Embryonic facial prominence (tissue), 1 donor: ENCODE data around the gene KCND2.
"Not testable (repeated sequence)": the region's sequence is repeated elsewhere in the genome, so short reads cannot be mapped to it uniquely, and the experiment has no call there.

Experiments used
- DNase-seq: peaks from one replicate; pipeline ENCODE4 v3.0.0-alpha.2; 2016; ENCODE audit errors: extremely low spot score

The KCND2 gene

GRCh38 chr7:120486164-120486563, 213.2 kb downstream of the KCND2 start:
- no peak for DNase-seq

DNA sequence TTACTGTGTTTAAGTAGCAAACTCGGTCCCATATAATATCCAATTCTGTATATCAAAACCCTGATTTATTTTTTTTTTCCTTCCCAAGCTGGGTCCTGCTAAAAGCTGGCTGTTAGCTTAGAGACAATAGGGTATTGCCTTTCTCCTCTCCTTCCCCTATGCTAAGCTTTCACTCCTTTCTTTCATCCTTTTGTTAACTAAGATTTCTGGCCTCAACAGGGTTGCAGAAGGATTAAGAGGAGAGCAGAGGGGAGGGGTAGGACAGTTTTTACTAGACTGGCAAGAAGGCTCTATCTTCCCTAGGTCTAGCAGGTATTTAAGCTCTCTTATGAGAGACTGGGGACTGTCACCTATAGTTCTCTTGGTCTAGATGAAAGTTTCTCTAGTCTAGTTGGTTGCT, 229.2 kb downstream of the KCND2 start:
- no peak for DNase-seq

DNA sequence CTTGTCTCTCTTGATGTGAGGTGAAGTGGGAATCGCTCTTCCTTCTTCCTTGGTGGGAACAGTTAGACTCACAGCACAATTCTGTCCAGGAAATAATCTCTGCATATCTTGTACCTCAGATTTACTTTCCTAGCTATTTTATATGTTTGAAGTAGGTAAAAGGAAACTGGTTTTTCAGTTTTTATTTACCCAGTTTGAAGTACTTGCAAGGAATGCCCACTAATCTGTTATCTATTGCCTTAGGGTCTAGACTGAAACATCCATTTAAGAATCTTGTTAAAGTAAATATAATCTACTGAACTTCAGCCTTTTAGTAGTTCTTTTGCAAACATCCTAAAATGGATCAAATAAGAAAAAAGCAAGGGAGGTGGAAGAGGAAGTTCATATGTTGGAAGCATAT, 229.8 kb downstream of the KCND2 start:
- no peak for DNase-seq

DNA sequence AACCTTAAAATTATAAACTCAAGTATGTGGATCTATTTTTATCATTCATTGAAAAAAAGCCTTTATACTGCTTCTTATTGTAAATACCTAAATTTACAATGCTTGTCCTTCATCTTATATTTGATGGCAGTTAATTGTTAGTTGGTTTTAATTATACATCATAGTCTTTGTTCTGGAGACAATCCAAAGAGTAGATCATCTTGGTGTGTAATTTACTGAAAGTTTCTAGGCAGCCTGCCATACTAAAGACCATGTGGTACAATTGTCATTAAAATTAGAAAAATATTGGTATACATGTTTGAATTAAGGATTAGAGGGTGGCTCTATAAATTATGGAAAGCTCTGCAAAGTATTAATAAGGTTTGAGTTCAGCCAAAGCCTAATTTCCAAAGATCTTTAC, 231.4 kb downstream of the KCND2 start:
- DNase-seq, result no peak

DNA sequence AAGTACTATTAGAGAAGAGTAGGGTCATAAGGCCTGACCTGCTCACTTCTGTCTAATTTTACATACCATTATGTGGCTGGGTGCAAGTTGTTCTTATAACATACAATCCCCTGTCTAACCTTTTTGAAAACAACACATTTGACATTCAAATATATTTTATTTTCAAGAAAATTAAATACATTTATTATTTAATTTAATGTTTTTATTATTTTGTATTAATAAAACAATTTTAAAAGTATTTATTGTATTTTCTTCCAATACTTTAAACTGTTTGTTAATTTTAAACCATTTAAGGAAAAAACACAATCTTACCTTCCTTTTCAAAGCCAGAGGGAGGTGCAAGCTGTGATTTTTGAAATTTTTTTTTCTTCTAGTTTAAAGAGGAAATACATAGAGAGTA, 232.8 kb downstream of the KCND2 start:
- no peak for DNase-seq

- no peak for DNase-seq
Measured at GRCh38 chr7:120512701-120513100, 239.7 kb downstream of the KCND2 start.

GRCh38 chr7:120519224-120519623, 246.2 kb downstream of the KCND2 start:
- DNase-seq, result no peak

GRCh38 chr7:120521761-120522737, 249.1 kb downstream of the KCND2 start:
- DNase-seq, result no peak

DNA sequence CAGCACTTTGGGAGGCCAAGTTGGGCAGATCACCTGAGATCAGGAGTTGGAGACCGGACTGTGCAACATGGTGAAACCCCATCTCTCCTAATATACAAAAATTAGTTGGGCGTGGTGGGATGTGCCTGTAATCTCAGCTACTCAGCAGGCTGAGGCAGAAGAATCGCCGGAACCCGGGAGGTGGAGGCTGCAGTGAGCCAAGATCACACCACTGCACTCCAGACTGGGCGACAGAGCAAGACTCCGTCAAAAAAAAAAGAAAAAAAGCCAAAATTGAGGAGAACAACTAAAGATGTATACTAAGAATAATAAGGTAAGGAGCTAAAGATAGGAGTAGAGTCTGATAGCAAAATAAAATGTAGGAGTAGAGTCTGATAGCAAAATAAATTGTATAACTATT, 251.0 kb downstream of the KCND2 start:
- DNase-seq, result no peak

- no peak for DNase-seq
Measured at GRCh38 chr7:120526902-120527509, 254.0 kb downstream of the KCND2 start.

GRCh38 chr7:120529736-120530135, 256.8 kb downstream of the KCND2 start:
- no peak for DNase-seq

- DNase-seq, result no peak
Measured at GRCh38 chr7:120538335-120538734, 265.4 kb downstream of the KCND2 start.

GRCh38 chr7:120539321-120539720, 266.3 kb downstream of the KCND2 start:
- DNase-seq, result no peak

DNA sequence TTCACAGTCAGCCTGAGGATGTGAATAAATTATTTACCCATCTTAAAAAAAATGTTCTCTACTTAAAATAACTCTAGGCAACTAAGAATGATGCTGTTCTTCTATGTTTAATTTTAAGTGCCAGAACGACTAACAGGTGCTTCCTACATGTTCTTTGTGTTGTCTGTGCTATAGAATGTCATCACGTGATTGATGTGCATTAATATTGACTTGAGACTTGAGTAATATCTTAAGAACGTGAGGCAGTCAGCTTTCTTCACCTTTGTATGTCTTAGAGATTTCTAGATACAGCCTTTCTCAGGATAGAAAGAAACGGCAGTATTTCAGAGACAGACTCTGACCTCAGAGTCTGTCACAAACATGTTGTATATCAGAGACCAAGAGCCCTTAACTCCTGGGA, 274.6 kb downstream of the KCND2 start:
- DNase-seq, result no peak

DNA sequence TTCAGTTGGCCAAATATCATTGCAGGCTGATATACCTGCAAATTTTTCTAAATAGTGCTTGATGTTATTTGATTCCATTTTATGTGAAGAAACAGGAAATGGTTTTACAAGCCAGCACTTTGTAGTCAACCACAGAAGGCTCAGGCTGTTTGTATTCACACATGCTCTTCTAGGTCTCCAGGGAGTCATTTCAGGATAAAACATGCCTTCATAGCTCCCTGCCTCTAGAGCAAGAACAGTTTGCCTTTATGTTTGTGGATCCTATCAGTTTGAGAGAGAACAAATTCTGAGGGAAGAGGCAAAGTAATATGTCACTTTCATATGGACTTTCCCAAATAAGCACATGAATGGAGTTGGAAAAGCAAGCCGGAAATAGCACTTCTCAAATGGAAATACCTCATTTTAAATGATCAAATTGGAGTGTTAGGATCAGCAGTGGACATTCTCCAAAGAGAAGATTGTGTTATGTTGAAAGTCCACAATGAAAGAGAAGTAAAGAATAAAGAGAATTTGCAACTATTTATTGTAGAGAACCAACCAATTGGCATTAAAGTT, 277.6 kb downstream of the KCND2 start:
- DNase-seq, result no peak

DNA sequence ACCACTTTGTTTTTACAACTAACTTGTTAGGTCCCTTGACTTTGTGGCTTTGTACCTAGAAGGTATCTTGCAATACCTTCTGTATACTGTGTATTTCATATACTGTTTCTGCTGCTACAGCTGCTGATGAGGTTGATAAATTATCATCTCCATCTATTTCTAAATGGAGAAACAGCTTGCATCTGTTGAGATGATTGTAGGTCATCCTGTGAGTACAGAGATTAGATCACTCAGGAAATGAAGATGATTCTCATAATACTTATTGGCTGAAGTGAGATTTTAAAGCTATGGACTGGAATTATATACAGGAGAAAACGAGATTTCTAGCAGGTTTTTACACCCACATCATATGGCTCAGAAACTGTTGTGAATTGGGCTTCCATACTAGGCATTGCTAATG, 280.5 kb downstream of the KCND2 start:
- no peak for DNase-seq

DNA sequence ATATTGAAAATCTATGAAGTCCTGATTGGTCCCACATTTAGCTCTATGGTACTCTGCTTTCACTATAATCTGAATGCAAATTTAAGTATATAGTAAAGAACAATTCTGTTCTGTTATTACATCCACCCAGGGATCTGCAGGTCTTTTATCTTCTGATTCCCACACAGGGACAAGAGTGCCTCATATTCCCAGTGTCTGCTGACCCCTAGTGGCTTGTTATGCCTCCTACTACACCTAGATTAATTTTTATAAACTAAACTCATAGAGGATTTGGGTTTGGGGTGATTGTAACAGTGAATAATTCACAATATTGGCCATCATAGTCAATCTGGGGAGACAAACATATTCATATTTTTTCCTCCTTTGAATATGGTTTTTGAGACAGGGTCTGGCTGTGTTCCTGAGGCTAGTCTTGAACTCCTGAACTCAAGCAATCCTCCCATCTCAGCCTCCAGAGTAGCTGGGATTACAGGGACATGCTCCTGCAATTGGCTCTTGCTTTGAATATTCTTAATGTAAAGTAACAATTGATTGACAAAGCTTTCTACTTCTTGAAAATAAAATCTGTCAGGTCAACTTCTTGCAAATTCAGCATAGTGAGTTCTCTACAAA, 282.1 kb downstream of the KCND2 start:
- DNase-seq, result peak; percentile 35

- DNase-seq, result no peak
Measured at GRCh38 chr7:120564145-120564544, 291.2 kb downstream of the KCND2 start.

DNA sequence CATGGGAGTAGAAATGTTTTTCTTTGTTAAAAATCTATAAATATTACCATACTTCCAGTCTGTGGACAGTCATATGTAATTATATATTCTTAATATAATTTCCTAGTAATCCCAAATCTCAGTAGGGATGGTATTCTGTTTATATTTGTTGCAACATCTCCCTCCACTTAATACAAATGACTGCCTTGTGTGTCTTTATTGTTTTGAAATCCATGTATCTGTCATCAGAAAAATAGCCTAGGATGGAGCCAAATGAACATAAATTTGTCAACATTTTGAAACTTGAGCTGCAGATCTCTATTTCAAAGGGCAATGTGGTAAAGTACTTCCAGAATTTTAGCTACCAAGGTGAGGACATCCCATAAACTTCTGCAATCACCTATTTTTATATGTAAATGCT, 294.2 kb downstream of the KCND2 start:
- no peak for DNase-seq

GRCh38 chr7:120578657-120579056, 305.7 kb downstream of the KCND2 start:
- not testable (repeated sequence) for DNase-seq

GRCh38 chr7:120582916-120583315, 309.9 kb downstream of the KCND2 start:
- no peak for DNase-seq

DNA sequence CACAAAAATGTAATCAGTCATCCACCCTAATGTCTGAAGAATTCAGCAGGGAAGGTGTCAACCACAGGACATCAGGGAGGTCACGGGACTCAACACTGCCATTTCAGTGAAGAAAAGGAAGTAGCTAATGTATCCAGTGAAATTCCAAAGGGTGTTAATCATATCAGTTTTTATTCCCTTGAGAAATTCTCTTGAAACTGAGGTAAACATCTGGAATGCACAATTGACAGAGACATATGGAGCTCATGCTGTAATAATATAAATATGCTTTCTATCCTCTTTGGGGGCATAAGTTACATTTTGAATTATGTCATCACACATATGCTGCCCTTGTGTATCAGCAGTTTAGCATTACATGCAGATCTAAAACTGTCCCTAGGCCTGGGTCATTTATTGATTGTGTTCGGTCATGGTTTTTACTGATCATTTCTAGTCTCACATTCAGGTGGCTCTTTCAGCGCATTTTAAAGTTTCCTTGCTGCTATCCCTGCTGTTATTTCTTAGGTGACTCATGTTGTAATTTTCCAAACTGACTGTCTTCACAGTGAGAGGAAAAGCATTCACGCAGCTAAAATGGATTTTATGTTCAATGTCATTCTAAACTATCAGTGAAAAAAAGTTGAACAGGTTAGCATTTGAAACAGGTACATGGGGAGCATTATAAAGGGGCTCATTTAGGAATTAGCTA, 311.1 kb downstream of the KCND2 start:
- DNase-seq, result no peak
